ENCODE measurements around the gene DLGAP3.

Gene DLGAP3

DNA sequence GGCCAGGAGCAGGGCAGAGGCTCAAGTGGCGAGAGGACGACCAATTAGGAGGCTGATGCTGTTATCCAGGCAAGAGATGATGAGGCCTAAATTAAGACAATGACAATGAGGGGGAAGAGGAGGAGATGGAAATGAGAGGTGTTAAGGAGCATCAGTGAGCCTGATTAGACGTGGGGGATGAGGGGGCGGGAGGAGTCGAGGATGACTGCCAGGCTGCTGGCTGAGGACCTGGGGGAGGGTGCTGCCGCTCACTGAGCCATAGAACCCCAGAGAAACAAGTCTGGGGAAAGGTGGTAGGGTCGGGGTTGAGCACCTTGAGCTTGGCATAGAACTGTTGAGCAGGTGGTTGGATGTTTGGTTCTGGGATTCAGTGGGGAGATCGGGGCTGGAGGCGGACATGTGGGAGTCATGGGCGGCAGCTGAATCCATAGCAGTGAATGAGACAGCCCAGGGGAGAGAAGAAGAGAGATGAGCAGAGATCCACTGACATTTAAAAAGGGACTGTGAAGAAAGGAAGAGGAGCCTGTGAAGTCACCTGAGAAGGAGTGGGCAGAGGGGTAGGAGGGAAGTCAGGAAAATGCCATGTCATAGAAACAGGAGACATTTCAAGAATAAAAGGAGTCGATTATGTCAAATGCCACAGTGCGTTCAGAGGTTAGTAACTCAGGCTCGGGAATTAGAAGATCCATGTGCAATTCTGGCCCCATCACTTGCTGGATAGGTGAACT, 28.5 kb downstream of the DLGAP3 start:
- no peak for DNase-seq (ENCODE audit: low read depth)

DNA sequence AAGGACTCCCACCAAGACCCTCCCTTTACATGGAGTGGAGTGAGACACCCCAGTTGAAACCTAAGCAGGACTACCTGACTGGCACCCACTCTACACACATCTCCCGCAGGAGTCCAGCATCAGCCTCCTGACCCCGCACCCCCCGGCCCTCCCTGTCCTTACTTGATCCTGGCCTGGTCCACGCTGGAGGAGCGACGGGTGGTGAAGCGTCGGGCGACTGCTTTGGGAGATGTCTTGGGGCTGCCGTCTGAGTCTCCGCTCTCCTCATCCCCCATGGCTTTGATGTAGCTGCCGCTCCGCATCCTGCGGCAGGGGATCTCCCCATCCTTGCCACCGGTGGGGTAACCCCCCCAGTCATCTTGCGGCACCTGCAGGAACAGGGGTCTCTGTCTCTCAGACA, 29.5 kb downstream of the DLGAP3 start:
- DNase-seq (ENCODE audit: low read depth) = no peak

DNA sequence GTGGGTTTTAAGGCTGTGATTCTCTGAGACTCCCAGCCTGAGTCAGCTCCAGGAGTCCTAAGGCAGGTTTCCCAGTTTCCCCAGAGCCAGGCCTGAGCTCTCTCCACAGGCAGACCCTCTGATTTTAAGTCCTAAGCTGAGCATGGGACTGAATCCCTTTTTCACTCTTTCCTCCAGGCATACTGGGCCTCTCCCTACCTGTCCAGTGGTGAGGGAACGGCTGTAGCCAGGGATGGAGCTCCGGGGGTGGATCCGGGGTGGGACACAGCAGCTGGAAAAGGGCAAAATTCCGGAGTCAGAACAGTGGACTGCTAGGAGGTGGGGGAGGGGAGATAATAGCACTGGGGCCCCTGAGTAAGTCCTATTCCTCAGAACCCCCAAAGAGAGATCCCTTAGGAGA, 30.0 kb downstream of the DLGAP3 start:
- DNase-seq (ENCODE audit: low read depth) = no peak

DNA sequence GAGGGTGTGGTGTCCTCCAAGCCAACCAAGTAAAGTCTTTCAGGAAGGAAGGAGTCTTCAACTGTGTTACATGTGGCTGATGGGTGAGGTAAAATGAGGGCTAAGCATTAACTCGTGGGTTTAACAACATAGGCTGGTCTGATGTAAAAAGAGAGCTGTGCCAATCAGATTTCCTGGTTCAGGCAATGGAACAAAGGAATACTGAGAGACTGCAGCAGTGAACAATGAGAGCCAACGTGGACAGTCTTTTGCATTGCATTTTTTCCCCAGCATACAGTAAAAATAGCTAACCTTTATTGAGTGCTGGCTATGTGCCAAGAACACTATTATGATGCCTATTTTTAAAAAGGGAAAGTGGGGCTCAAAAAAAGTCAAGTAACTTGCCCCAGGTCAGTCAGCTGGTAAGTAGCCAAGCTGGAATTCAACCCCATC, 31.1 kb downstream of the DLGAP3 start:
- DNase-seq (ENCODE audit: low read depth) = no peak

DNA sequence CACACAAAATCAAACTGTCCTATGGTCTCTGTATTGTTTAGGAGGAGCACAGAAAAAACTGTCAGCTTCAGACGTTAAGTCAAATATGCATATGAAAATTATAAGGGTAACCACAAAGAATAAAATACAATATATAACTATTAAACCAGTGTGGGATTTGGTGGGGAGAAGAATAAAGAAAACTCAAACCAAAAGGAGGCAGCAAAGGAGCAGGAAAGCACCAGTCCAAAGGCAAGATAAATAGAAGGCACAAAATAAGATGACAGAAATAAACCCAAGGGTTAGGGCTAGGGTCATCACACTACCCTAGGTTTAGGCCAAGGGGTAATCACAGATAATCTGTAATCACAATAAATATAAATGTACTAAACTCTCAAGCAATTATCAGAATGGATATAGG, 32.8 kb downstream of the DLGAP3 start:
- no peak for DNase-seq (ENCODE audit: low read depth)

DNA sequence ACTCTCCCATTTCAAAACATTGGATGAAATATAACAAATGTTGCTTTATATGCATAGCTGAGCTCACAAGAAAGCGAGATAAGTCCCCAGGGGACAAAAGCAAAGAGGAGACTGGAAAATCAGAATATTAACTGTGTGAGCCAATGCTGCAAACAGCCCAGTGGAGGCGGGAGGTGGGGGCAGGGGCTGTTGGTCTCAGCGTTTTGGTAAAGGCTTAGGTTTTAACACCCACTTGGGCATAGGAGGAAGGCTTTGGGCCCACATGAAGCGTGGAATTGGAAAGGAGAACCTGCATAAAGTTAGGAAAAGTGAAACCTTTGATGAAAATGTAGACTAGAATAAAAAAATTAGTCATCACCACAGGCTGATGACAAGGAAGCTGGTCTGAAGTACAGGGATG, 39.7 kb downstream of the DLGAP3 start:
- DNase-seq (ENCODE audit: low read depth) = no peak

DNA sequence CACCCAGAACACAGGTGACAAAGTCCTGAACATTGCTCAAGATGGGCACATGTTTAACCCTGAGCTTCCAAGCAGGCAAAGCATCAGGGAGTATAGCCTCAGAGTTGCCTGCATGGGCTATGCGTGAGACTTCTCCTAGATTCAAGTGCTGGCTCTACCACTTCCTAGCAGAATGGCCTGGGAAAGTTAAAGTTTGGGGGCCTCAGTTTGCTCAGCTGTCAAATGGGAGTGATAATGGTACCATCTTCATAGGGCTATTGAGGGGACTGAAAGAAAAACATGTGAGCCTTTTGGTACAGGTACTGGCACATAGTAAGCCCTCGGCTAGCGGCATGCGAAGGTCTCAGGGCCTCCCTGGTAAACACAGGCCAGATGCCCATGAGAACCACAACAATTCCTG, 41.9 kb downstream of the DLGAP3 start:
- no peak for DNase-seq (ENCODE audit: low read depth)

DNA sequence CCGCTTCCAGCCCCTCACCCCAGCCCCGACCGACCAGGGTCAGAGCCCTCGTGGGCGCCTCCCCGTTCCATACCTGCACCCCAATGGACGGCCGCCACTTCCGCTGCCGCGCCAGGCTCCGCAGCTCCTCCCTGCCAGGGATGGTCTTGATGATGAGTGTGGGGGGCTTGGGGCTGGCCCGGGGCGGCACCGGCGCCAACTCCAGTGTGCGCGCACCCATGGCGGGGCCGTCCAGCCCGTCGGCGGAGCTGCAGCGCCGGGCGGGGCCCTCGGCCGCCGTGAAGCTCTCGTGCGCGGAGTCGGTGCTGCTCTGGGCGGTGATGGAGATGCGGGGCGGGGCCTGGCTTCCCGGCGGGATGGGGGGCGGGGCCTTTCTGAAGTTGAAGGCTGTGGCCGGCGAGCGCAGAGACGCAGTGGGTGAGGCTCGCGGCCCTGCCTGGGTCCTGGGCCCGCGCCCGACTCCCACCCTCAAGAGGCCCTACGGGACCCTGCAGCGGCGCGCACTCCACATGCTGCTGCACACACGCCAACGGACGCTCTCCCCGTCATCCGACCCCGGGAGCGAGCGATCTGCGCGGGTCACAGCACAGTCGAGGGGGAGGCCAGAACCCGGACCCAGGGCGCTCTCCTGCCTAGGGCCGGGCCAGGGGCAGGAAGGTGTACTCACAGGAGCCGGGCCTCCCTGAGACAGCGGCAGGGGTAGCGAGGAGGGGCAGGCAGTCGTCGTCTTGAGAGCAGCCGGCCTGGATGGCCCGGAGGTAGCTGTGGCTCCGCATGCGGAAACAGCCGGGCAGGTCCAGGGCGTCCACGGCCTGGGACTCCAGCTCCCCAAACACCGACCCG, 43.8 kb downstream of the DLGAP3 start:
- DNase-seq (ENCODE audit: low read depth) = no peak

DNA sequence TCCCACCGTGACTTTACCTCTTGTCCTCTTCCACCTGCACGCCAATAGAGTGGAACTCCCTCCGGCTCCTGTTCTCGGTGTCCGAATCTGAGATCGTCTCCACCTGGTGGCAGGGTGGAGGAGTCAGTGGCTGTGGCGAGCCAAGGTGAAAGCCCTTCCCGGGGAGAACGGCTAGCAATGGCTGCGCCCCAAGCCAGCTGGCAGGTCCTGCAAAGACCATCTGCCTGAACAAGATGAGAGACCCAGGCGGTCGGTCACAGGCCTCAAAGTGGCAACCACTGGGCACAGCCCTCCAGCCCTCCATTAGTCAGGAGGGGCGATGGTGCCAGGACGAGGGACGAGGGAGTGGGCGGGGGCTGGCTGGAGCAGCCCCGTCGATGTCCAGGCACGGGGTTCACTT, 44.5 kb downstream of the DLGAP3 start:
- no peak for DNase-seq (ENCODE audit: low read depth)

DNA sequence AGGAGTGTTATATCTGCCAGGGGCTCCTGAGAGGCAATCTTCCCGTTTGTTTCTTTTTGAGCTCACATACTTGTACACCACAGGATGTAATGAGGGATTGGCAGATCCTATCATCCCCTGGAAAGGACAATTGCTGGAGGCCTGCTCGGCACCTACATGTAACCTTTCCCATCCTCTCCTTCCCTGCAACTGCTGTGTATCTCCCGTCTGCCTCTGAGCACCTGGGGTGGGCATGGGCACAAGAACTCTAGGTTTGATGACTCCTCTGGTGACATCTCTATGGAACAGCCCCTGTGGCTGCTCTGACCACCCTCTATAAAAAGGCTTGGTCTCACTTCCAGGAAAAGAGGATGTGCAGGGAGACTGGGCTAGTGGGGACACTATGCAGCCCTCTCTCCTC, 44.9 kb downstream of the DLGAP3 start:
- DNase-seq (ENCODE audit: low read depth) = no peak

DNA sequence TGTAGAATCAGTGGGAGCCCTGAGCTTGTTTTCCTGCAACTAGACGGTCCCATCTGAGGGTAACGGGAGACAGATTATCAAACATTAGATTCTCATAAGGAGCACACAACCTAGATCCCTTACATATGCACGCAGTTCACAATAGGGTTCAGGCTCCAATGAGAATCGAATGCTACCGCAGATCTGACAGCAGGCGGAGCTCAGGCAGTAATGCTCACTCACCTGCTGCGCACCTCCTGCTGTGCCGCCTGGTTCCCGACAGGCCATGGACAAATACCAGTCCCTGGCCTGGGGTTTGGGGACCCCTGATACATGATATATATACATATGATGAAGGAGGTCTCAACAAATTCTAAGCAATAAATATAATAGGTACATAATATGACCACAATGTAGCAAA, 50.2 kb downstream of the DLGAP3 start:
- no peak for DNase-seq (ENCODE audit: low read depth)

DNA sequence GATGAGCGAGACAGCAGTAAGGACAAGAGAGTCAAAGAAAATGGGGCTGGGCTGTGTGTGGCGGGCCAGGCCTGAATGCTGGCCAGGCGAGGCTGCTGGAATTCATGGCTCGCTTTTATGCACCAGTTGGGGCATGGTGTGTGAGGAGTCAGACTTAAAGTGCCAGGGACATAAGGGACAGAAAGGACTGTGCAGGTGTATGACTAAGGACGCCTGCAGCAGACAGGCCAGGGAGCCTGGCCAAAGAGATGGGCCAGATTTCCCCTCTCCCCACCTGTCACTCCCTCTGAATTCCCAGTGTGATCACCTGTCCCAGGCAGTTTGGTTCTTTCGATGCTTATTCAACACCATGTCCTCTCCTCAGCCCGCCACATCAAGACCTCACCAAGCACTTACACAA, 53.0 kb downstream of the DLGAP3 start:
- no peak for DNase-seq (ENCODE audit: low read depth)

DNA sequence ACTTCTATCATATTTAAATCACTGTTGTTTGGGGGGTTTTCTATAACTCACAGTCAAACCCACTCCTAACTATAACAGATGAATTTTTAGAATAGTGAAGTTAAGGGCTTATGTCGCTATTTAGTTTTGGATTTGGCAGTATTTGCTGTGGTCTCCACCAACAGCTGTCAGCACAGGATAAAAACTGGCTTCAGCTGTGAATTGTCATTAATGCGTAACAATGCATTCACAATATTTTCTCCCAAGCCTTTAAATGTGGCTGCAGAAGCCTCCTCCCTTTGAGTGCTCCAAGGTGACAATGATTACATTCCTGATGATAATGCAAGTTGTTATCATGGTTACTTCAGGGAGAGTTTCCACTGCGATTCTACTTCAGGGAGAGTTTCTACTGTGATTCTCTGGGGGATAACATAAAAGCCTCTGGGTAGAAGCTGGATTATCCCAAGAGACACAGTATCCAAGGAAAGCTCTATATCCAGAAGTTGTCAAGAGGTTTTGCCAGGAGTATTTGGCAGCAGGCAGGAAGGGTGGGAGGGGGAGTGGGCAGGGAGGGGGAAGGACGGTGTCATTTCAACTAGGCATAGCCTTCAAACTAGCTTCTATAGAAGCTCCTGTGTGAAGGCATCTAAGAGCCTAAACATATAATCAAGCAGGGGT, 55.0 kb downstream of the DLGAP3 start:
- no peak for DNase-seq (ENCODE audit: low read depth)

DNA sequence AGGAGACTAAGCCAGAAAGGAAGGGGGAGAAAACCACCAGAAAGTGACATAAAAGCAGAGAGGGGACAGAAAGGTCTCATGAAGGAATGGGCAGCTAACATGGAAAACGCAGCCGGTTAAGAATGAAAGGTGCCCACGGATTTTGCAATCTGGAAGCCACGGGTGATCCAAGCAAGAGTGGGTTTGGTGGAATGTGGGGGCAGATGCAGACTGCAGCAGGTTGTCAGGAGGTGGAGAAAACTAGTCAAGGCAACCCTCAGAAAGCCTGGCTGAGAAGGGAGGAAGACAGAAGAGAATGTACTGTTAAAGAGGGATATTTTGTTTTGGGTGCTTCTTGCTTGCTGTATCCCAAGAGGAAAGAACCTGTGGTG, 57.3 kb downstream of the DLGAP3 start:
- no peak for DNase-seq (ENCODE audit: low read depth)

DNA sequence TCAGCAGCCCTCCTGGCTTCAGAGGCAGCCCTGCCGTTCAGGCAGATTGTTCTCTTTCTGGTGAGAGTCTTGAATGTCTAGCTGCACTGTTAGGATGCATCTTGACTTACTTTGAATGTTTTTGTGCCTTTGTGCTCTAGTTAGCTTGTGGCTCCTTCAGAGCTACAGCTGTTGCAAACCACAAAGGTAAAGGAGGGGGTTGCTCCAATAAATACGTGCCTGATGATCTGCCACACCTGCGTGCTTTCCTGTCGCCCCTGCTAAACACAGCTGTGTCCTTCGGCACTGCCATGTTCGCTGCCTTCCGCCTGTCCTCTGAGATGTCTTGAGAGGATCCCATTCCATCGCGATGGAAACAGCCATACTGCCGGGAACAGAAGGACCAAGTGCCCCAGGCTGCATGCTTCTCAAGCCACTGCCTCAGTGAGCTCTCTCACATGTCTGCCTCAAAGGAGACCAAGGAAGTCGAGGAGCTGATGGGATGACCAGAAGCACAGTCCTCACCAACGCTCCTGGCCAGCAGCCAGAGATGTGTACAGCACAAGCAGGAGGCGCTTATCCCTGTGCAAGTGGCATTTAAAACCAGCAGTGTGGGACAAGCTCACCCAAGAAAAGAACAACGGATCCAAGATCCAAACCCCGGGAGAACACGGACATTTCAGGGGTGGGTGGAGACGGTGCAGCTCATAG, 57.9 kb downstream of the DLGAP3 start:
- DNase-seq (ENCODE audit: low read depth) = no peak

DNA sequence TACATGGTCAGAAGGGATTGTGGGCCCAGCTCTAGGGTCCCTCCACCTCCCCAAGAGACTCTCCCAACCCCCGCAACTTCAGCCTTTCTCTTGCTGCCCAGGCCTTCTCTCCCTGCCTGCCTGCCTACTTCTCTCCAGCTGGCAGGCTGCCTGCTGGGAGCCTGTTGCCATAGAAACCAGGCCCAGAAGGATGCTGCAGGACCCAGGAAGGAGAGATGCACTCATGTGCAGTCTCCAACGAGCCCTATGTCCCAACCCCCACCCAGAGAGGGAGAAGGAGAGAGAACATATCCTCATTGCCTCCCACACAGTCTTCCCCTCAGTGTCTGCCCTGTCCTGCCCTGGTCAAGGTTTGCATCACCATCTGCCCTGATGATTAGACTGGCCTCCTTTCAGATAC, 59.1 kb downstream of the DLGAP3 start:
- DNase-seq (ENCODE audit: low read depth) = no peak

DNA sequence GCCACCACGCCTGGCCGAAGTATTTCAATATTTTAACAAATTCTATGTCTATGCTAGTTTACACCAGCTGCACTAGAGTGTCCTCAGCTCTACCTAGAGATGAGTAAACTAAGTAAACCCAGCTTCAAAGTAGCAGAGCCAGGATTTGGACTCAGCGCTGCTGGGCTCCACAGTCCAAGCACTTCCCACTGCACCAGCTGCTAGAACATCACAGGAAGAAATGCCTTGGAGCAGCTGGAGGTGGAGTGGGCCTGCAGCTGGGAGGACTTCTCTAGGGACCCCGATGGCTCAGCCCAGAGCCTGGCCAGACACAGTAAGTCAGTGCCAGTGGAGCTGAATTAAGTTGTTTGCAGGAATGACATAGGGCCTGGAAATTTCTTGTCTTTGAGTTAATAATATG, 59.7 kb downstream of the DLGAP3 start:
- no peak for DNase-seq (ENCODE audit: low read depth)

DNA sequence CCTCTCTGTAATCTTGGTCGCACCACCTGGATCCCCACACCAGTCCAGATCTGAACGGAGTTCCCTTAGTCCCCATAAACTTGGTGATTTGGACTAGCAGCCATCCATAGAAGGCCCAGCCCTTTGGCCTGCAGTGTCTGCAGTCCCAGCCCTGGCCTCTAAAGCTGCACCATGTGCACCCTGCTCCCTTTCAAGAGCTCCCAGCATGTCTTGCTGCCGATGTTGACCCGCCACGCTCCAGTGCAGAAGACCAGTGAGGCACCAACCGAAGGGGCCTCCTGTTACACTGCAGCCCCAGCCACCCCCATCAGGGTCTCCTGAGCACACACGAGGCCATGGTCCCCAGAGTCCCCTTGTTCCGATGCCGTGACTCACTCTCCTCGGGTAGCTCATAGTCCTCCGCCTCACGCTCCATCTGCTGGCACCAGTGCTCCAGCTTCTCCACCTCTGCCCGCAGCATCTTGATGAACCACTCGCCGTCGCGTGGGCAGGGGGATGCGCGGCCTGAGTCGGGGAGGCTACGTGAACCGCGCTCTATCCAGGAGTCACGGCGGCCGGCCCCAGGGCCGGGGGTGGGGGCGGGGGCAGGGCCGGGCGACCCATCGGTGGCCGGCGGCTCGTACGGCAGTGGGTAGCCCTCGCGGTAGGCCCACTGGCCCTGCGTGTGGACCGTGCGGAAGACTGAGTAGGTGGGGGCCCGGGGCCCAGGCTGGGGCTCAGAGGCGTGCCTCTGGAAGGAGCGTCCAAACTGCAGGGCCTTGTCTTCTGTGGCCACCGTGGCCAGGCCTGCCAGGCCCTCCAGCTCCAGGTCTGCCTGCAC, 61.0 kb downstream of the DLGAP3 start:
- no peak for DNase-seq (ENCODE audit: low read depth)

DNA sequence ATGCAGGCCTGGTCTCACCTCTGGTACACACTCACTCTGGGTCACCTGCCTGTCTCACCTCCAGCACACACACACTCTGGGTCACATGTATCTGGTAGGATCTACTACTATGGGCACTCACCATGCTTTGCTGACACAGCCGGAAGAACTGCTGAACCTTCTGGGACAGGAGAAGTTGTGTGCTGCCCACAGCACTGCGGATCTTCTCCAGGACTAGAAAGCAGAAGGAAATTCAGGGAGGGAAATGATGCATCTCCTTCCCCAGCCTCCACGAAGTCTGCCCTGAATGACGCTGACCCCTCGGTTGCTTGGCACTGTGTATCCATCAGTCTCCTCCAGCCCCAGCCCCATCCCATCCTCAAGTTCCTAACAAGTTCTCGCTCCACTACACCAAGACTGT, 62.0 kb downstream of the DLGAP3 start:
- no peak for DNase-seq (ENCODE audit: low read depth)

DNA sequence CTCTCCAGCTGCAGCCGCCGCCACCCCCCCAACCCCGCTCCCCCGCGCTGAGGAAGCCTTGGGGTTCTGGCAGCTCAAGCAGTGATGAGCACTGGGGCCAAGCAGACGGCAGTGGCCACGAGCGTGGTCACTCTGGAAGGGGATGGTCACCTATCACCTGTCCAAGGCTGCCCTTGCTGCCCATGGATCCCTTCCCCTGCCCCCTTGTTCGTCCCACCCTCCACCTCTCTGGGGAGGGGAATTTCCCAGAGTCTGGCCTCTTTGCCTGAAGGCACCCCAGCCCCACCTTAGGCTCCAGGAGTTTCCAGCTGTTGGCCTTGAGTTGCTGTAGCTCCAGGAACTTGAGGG, 62.7 kb downstream of the DLGAP3 start:
- DNase-seq (ENCODE audit: low read depth) = no peak

DNA sequence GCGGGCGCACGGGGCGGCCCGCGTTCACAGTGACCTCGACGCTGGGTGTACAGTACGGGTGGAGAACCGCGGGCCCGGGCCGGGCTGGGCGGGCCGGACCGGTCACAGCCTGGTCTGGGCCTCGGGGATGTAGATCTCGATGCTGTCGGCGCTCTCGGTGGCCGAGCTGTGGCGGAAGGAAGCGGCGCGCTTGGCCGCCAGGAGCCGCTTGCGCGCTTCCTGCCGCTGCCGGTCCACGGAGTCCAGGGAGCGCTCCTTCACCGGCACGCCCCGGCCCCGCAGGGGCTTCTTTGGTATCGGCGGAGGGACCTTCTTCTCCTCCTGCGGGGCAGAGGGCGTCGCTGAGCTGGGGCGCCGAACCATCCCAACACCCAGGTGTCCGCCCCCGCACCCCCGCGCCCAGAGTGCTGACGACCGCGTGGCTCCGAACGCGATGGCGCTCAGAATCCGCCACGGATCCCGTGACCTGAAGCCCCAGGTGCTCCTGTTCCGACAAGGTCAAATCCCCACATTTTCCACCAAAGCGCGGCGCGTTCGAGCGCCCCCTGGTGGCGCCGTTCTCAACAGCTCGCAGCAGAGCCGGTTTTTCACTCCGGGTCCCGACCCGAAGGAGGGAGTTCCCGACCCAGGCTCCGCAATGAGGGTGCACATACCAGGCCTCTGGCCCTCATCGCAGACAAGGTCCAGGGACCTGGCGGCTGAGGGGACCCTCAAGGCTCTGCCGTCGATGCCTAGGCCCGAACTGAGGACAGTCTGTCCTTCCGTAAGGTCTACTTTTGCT, 63.3 kb downstream of the DLGAP3 start:
- peak; percentile 49 for DNase-seq (ENCODE audit: low read depth)
